Keratinocyte (primary cell): ENCODE results near the gene EMP2. TPM values are rescaled to one million over a fixed set of nuclear protein-coding genes. Genes with fewer than 3 reads are reported as not detected.
"Not testable (repeated sequence)": the region's sequence is repeated elsewhere in the genome, so short reads cannot be mapped to it uniquely, and the experiment has no call there.

Experiments used
- DNase-seq: peaks from one replicate; pipeline ENCODE4 v3.0.0-alpha.2; 2011; ENCODE audit warnings: low read depth, missing footprints, low spot score
- FAIRE-seq: peaks from 2 replicates; lab custom pipeline; 2011; peaks lifted over from hg19 to GRCh38; lab: Jason Lieb, UNC
- H2AFZ ChIP-seq: 2 replicates; pipeline ENCODE4 v1.6.0; 2012; ENCODE audit warnings: low read length, control low read depth, inconsistent platforms; ENCODE audit not compliant: control insufficient read depth
- H3K27ac ChIP-seq: 2 replicates; pipeline ENCODE4 v1.5.1; 2011; ENCODE audit warnings: low read length; ENCODE audit not compliant: control insufficient read depth, insufficient read depth
- H3K27me3 ChIP-seq: 3 replicates; pipeline ENCODE4 v1.6.0; 2011; ENCODE audit warnings: low read length; ENCODE audit not compliant: control insufficient read depth, insufficient read depth; ENCODE audit errors: extremely low read depth
- H3K36me3 ChIP-seq, 2 experiments: 2 replicates in 1 of 2; 3 replicates in 1 of 2; pipeline ENCODE4 v1.5.1; 2011; ENCODE audit warnings: low read length in 2 of 2, mild to moderate bottlenecking in 1 of 2; ENCODE audit not compliant: control insufficient read depth in 2 of 2, insufficient read depth in 2 of 2; ENCODE audit errors: extremely low read depth in 1 of 2
- H3K4me1 ChIP-seq: 3 replicates; pipeline ENCODE4 v1.5.1; 2011; ENCODE audit warnings: low read length; ENCODE audit not compliant: control insufficient read depth, insufficient read depth; ENCODE audit errors: extremely low read depth
- H3K4me2 ChIP-seq: 3 replicates; pipeline ENCODE4 v1.6.0; 2011; ENCODE audit warnings: low read depth, low read length; ENCODE audit not compliant: control insufficient read depth, insufficient read depth; ENCODE audit errors: extremely low read depth
- H3K4me3 ChIP-seq, 3 experiments: fragments of 200-600 bp in 1 of 3; sonication (generic) in 1 of 3; 2 replicates in 2 of 3; 3 replicates in 1 of 3; pipeline ENCODE4 v1.5.1; 2011 to 2016; ENCODE audit warnings: low read length in 3 of 3, mild to moderate bottlenecking in 3 of 3, control low read depth in 2 of 3, inconsistent platforms in 1 of 3, low read depth in 1 of 3, mixed read lengths in 1 of 3, mixed run types in 1 of 3, moderate library complexity in 1 of 3; ENCODE audit not compliant: control insufficient read depth in 2 of 3, insufficient read depth in 2 of 3; ENCODE audit errors: extremely low read depth in 1 of 3
- H3K79me2 ChIP-seq: 2 replicates; pipeline ENCODE4 v1.6.0; 2012; ENCODE audit warnings: low read length; ENCODE audit not compliant: control insufficient read depth, insufficient read depth
- H3K9ac ChIP-seq: 3 replicates; pipeline ENCODE4 v1.6.0; 2011; ENCODE audit warnings: low read length; ENCODE audit not compliant: control insufficient read depth, insufficient read depth; ENCODE audit errors: extremely low read depth
- H3K9me1 ChIP-seq: 3 replicates; pipeline ENCODE4 v1.6.0; 2011; ENCODE audit warnings: low read length; ENCODE audit not compliant: control insufficient read depth, insufficient read depth; ENCODE audit errors: extremely low read depth
- H3K9me3 ChIP-seq: 2 replicates; pipeline ENCODE4 v1.5.1; 2012; ENCODE audit warnings: low read depth, low read length; ENCODE audit not compliant: control insufficient read depth
- H4K20me1 ChIP-seq: 3 replicates; pipeline ENCODE4 v1.6.0; 2011; ENCODE audit warnings: low read length; ENCODE audit not compliant: control insufficient read depth, insufficient read depth; ENCODE audit errors: extremely low read depth
- CTCF ChIP-seq, 3 experiments: IDR thresholded peaks in 1 of 3; conservative IDR thresholded peaks in 1 of 3; optimal IDR thresholded peaks in 1 of 3; 2 replicates in 2 of 3; 3 replicates in 1 of 3; pipeline versions ENCODE3 to v1.5.1; 2011; ENCODE audit warnings: low read length in 3 of 3, mild to moderate bottlenecking in 3 of 3, moderate library complexity in 2 of 3, control low read depth in 1 of 3, inconsistent platforms in 1 of 3; ENCODE audit not compliant: insufficient read depth in 2 of 3; ENCODE audit errors: extremely low read depth in 1 of 3
- EZH2 ChIP-seq: IDR thresholded peaks from one replicate; pipeline ENCODE4 v1.6.1; 2012; ENCODE audit warnings: inconsistent platforms, mild to moderate bottlenecking, low read length, moderate library complexity
- dilution Hi-C: fragments of 300-500 bp; cut with MboI; formaldehyde crosslinking; loops from one replicate; pipeline ENCODE4 v1.7.0; 2020; ENCODE audit warnings: low sequenced_read_pairs; ENCODE audit not compliant: extremely low pct_ligation_motif_present
- polyA plus RNA-seq, 5 experiments: library from polyadenylated mRNA; depleted of rRNA in 3 of 5; stranded (reverse) in 3 of 5; stranded (forward) in 1 of 5; unstranded in 1 of 5; fragments of >200 nt; gene quantifications; 1 replicate in 1 of 5; 2 replicates in 3 of 5; 3 replicates in 1 of 5; pipeline versions ENCODE4 v1.2.1 to v1.2.3, GENCODE V29; 2011 to 2012; ENCODE audit warnings: missing spikeins in 2 of 5, low read depth in 1 of 5, low replicate concordance in 1 of 5

Gene EMP2
- polyA plus RNA-seq, 1 donor (not counting 4 experiments of a cell fraction or from before 2014, with no cell fraction given) = 19.1 TPM

DNA sequence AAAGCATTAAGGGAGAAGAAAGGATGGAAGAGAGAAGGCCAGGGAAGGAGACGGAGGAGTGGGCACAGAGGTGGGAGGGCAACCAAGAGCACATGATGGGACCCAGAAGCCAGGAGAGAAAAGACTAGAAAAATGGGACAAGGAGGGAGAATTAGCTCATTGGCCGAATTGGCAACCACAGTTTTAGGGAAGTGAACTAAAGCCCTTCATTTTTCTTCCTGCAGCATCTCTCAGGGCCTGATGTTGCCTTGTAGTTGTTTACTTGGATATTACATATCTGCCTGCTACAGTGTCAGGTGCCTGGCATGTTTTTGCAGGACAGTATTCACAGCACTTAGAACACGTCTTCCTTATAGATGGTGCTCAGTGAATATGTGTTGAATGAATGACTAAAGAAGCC is 19.0 kb downstream of the EMP2 start:
- FAIRE-seq (no peak), DNase-seq (no peak)
- Histone ChIP-seq H3K36me3 (no peaks in the 10 kb centered on the region), H3K79me2 (no peaks in the 10 kb centered on the region), H3K9me1 (no peaks in the 10 kb centered on the region), H3K27me3 (no peaks in the 10 kb centered on the region), H2AFZ (no peak overlapping the region), H3K27ac (no peak overlapping the region), H3K4me1 (no peaks in the 10 kb centered on the region), H3K9ac (no peak overlapping the region), H4K20me1 (no peaks in the 10 kb centered on the region), H3K4me2 (no peak overlapping the region), H3K9me3 (no peaks in the 10 kb centered on the region), H3K4me3 (no peak overlapping the region)
- dilution Hi-C loops = no loop called here
- no peak for TF ChIP-seq CTCF (optimal IDR thresholded peaks at IDR 0.05 in 1 of 3, IDR thresholded peaks at IDR 0.05 in 1 of 3, conservative IDR thresholded peaks at IDR 0.05 in 1 of 3; ENCODE audit: extremely low read depth in 1 of 3, insufficient read depth in 2 of 3, low read length in 3 of 3)
- no peak for TF ChIP-seq EZH2

GRCh38 chr16:10561001-10561400 is 19.4 kb downstream of the EMP2 start:
- Histone ChIP-seq H3K79me2 (no peaks in the 10 kb centered on the region), H3K4me3 (no peak overlapping the region), H3K36me3 (no peaks in the 10 kb centered on the region), H3K27ac (no peak overlapping the region), H3K27me3 (no peaks in the 10 kb centered on the region), H3K9me1 (no peaks in the 10 kb centered on the region), H3K9me3 (no peaks in the 10 kb centered on the region), H3K9ac (no peak overlapping the region), H2AFZ (no peak overlapping the region), H3K4me1 (no peaks in the 10 kb centered on the region), H4K20me1 (no peaks in the 10 kb centered on the region), H3K4me2 (no peak overlapping the region)
- dilution Hi-C loops = no loop called here
- DNase-seq (no peak), FAIRE-seq (no peak)
- TF ChIP-seq CTCF (optimal IDR thresholded peaks at IDR 0.05 in 1 of 3, IDR thresholded peaks at IDR 0.05 in 1 of 3, conservative IDR thresholded peaks at IDR 0.05 in 1 of 3; ENCODE audit: extremely low read depth in 1 of 3, insufficient read depth in 2 of 3, low read length in 3 of 3) (no peak), EZH2 (no peak)

DNA sequence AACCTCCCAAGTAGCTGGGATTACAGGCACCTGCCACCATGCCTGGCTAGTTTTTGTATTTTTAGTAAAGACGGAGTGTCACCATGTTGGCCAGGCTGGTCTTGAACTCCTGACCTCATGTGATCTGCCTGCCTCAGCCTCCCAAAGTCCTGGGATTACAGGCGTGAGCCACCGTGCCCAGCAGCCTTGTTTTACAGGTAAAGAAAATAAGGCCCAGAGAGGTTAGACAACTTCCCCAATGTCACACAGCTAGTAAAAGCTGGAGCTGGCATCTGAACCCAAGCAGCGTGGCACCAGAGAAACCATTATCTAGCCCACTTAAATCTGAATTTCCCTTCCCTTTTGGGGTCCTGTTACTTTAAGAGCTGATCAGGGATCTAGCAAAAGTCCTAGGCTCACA is 20.6 kb downstream of the EMP2 start:
- DNase-seq, H4K20me1 ChIP-seq, dilution Hi-C loops, H3K27ac ChIP-seq, H2AFZ ChIP-seq, H3K36me3 ChIP-seq, H3K79me2 ChIP-seq, H3K9ac ChIP-seq, H3K4me2 ChIP-seq, H3K4me3 ChIP-seq, H3K9me3 ChIP-seq, H3K9me1 ChIP-seq, H3K27me3 ChIP-seq, FAIRE-seq, H3K4me1 ChIP-seq: not testable (repeated sequence)
